Activated CD4-positive, alpha-beta T cell treated with anti-CD3 and anti-CD28 coated beads for 36 hours (primary cell): ENCODE results near the gene SNX7. TPM values are rescaled to one million over a fixed set of nuclear protein-coding genes. Genes with fewer than 3 reads are reported as not detected.
A peak's percentile ranks its signal among the peaks of the same experiment; 100 is the strongest.

Source experiments
- ATAC-seq: fragments of 200-7000 bp; cut with Tn5 transposase; one replicate; pipeline ENCODE4 v1.10.0; 2021; ENCODE audit warnings: mild to moderate bottlenecking, moderate library complexity
- CTCF ChIA-PET: fragments of 350-600 bp; sonication (Branson Sonifier 250); formaldehyde crosslinking; loops from one replicate; lab custom pipeline; 2021; ENCODE audit warnings: antibody characterized with exemption; lab: Charles Lee
- POLR2A ChIA-PET: fragments of 350-600 bp; sonication (Branson Sonifier 250); formaldehyde crosslinking; loops from one replicate; lab custom pipeline; 2021; ENCODE audit warnings: antibody characterized with exemption, inconsistent platforms; lab: Charles Lee
- DNase-seq: peaks from one replicate; pipeline ENCODE4 v3.0.0-alpha.2; 2020
- H3K27ac Mint-ChIP-seq: one replicate; pipeline ENCODE4 v1.8.0; 2021; ENCODE audit warnings: mixed read lengths
- H3K27me3 Mint-ChIP-seq: one replicate; pipeline ENCODE4 v1.8.0; 2021; ENCODE audit warnings: mixed read lengths
- H3K36me3 Mint-ChIP-seq: one replicate; pipeline ENCODE4 v1.8.0; 2021; ENCODE audit warnings: low read depth, mixed read lengths
- H3K4me1 Mint-ChIP-seq: one replicate; pipeline ENCODE4 v1.8.0; 2021; ENCODE audit warnings: mixed read lengths
- H3K4me3 Mint-ChIP-seq: one replicate; pipeline ENCODE4 v1.8.0; 2021; ENCODE audit warnings: mild to moderate bottlenecking, moderate library complexity, mixed read lengths
- H3K9me3 Mint-ChIP-seq: one replicate; pipeline ENCODE4 v1.8.0; 2021; ENCODE audit warnings: low read depth, mixed read lengths
- intact Hi-C, 2 experiments: fragments of 100-400 bp; cut with DNase I in 1 of 2; cut with micrococcal nuclease in 1 of 2; formaldehyde crosslinking; loops; one replicate each; pipeline versions ENCODE4 v1.14.2 to v1.15.1; 2022 to 2024; cut with DNase I, micrococcal nuclease
- total RNA-seq, 2 experiments: library from RNA; stranded (reverse); gene quantifications; one replicate each; pipeline ENCODE4 v1.2.3, GENCODE V29; 2021

SNX7 gene
- total RNA-seq, 2 experiments from 2014 or later, result 0.18 to 0.32 TPM

GRCh38 chr1:98783821-98784220 is 122.3 kb downstream of the SNX7 start:
- no peak overlapping the region for H3K4me3 Mint-ChIP-seq
- CTCF ChIA-PET, result no interaction called here
- peaks cover 17% of the 10 kb centered on the region for H3K9me3 Mint-ChIP-seq
- peaks cover 5% of the 10 kb centered on the region for H3K36me3 Mint-ChIP-seq
- peaks cover 9% of the 10 kb centered on the region for H3K27me3 Mint-ChIP-seq
- POLR2A ChIA-PET, result no interaction called here
- no peaks in the 10 kb centered on the region for H3K4me1 Mint-ChIP-seq
- intact Hi-C loops, result loop anchor here in 1 of 2 experiments (10.0 kb wide), 1 partner anchor 351 kb away; no protein-coding TSS in a partner anchor
- DNase-seq (no peak), ATAC-seq (no peak)
- no peak overlapping the region for H3K27ac Mint-ChIP-seq

- peaks cover 6% of the 10 kb centered on the region for H3K9me3 Mint-ChIP-seq
- ChIA-PET POLR2A (no interaction called here), CTCF (interaction anchor here (1.2 to 1.3 kb wide), 2 partner anchors 19 to 35 kb away, joined by 3 read pairs; no protein-coding TSS in a partner anchor)
- H3K27me3 Mint-ChIP-seq, result peaks cover 4% of the 10 kb centered on the region
- no peak for ATAC-seq
- H3K36me3 Mint-ChIP-seq, result no peaks in the 10 kb centered on the region
- H3K27ac Mint-ChIP-seq, result no peak overlapping the region
- intact Hi-C loops, result loop anchor here in 1 of 2 experiments (10.0 kb wide), 1 partner anchor 383 kb away; no protein-coding TSS in a partner anchor
- H3K4me3 Mint-ChIP-seq, result no peak overlapping the region
- H3K4me1 Mint-ChIP-seq, result peaks cover 8% of the 10 kb centered on the region
- DNase-seq, result no peak
These were observed 130.0 kb downstream of the SNX7 start for GRCh38 chr1:98791498-98791897.

GRCh38 chr1:98792123-98792522 is 130.6 kb downstream of the SNX7 start:
- ATAC-seq (no peak), DNase-seq (no peak)
- intact Hi-C loops, result loop anchor here in 1 of 2 experiments (10.0 kb wide), 1 partner anchor 383 kb away; no protein-coding TSS in a partner anchor
- POLR2A ChIA-PET, result no interaction called here
- CTCF ChIA-PET, result interaction anchor here (0.6 to 3.0 kb wide), 4 partner anchors 20 to 690 kb away, joined by 3 to 25 read pairs (median 4); no protein-coding TSS in a partner anchor
- peaks cover 14% of the 10 kb centered on the region for H3K4me1 Mint-ChIP-seq
- no peaks in the 10 kb centered on the region for H3K36me3 Mint-ChIP-seq
- no peak overlapping the region for H3K4me3 Mint-ChIP-seq
- H3K9me3 Mint-ChIP-seq, result peaks cover under 1% of the 10 kb centered on the region
- H3K27me3 Mint-ChIP-seq, result no peaks in the 10 kb centered on the region
- no peak overlapping the region for H3K27ac Mint-ChIP-seq

GRCh38 chr1:98793136-98793535 is 131.6 kb downstream of the SNX7 start:
- intact Hi-C loops, result loop anchor here in 1 of 2 experiments (10.0 kb wide), 1 partner anchor 382 kb away; no protein-coding TSS in a partner anchor
- H3K4me1 Mint-ChIP-seq, result peaks cover 24% of the 10 kb centered on the region
- H3K27me3 Mint-ChIP-seq, result no peaks in the 10 kb centered on the region
- CTCF ChIA-PET, result interaction anchor here (0.6 to 3.0 kb wide), 19 partner anchors 8 to 1473 kb away, joined by 3 to 25 read pairs (median 4); partner anchors contain the start of gene RTCA
- H3K9me3 Mint-ChIP-seq, result no peaks in the 10 kb centered on the region
- H3K4me3 Mint-ChIP-seq, result no peak overlapping the region
- H3K27ac Mint-ChIP-seq, result no peak overlapping the region
- DNase-seq (no peak), ATAC-seq (no peak)
- H3K36me3 Mint-ChIP-seq, result no peaks in the 10 kb centered on the region
- POLR2A ChIA-PET, result no interaction called here

- H3K9me3 Mint-ChIP-seq, result no peaks in the 10 kb centered on the region
- no peak overlapping the region for H3K4me3 Mint-ChIP-seq
- ChIA-PET POLR2A (interaction anchor here (0.5 kb wide), 1 partner anchor 267 kb away, joined by 10 read pairs; no protein-coding TSS in a partner anchor), CTCF (interaction anchor here (0.6 to 3.0 kb wide), 39 partner anchors 9 to 900 kb away, joined by 3 to 25 read pairs (median 3); no protein-coding TSS in a partner anchor)
- no peaks in the 10 kb centered on the region for H3K27me3 Mint-ChIP-seq
- H3K36me3 Mint-ChIP-seq, result no peaks in the 10 kb centered on the region
- ATAC-seq, result peak; percentile 97
- H3K4me1 Mint-ChIP-seq, result peaks cover 27% of the 10 kb centered on the region
- peak; percentile 61 for DNase-seq
- H3K27ac Mint-ChIP-seq, result no peak overlapping the region
- intact Hi-C loops, result loop anchor here in 1 of 2 experiments (1.0 to 10.0 kb wide), 2 partner anchors 380 to 687 kb away; no protein-coding TSS in a partner anchor
These were observed 132.8 kb downstream of the SNX7 start for GRCh38 chr1:98794196-98794886.

GRCh38 chr1:98796049-98796448 is 134.5 kb downstream of the SNX7 start:
- Mint-ChIP-seq H3K36me3 (no peaks in the 10 kb centered on the region), H3K4me1 (peaks cover 27% of the 10 kb centered on the region), H3K27me3 (no peaks in the 10 kb centered on the region), H3K4me3 (no peak overlapping the region), H3K9me3 (no peaks in the 10 kb centered on the region), H3K27ac (no peak overlapping the region)
- DNase-seq (no peak), ATAC-seq (no peak)
- ChIA-PET POLR2A (no interaction called here), CTCF (interaction anchor here (1.0 to 1.3 kb wide), 3 partner anchors 15 to 223 kb away, joined by 3 read pairs; no protein-coding TSS in a partner anchor)
- intact Hi-C loops, result loop anchor here (5.0 to 10.0 kb wide), 4 partner anchors 196 to 911 kb away; no protein-coding TSS in a partner anchor

GRCh38 chr1:98797506-98797905 is 136.0 kb downstream of the SNX7 start:
- ATAC-seq, result no peak
- Mint-ChIP-seq H3K27me3 (no peaks in the 10 kb centered on the region), H3K9me3 (no peaks in the 10 kb centered on the region), H3K36me3 (no peaks in the 10 kb centered on the region), H3K4me1 (peaks cover 27% of the 10 kb centered on the region), H3K4me3 (no peak overlapping the region), H3K27ac (no peak overlapping the region)
- intact Hi-C loops, result loop anchor here (5.0 to 10.0 kb wide), 4 partner anchors 195 to 910 kb away; no protein-coding TSS in a partner anchor
- CTCF ChIA-PET, result no interaction called here
- POLR2A ChIA-PET, result no interaction called here
- no peak for DNase-seq
